ENCODE results near the gene MYT1.

DNA sequence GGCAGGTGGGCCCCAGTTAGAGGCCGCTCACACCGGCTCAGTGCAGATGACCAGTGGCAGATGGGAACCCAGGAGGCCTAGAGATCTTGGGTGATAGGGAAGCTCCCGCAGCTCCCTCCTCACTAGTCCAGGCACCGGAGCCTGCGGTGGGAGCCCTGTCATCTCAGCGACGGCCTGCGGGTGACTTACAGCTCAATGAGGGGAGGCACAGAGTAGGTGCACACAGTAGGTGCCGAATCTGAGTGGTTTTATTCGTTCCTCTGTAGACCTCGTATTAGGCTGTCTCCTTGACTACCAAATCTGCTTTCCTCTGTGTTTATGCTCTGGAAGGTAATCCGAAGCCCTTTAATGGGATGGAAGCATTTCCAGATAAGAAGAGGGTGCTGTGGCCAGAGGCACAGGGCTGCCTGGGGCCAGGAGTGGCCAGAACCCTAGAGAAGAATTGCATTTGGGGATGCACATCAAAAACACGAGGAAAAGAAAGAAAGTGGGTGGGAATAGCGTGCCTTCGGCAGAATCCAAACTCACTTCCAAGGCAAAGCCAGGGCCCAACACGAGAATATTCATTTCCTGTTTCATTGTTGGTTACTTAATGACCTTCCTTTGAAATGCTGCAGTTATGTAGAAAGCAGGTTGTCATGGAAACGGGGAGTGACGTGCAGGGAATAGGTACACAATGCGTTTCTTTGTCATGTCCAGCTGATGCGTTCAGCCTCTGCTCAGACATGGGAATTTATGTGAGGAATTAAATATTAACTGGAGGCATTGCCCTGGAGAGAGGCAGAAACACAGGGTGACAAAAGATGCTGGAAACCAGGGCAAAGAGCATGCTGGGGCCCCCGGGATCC lies 24.7 kb downstream of the MYT1 start:
- TF ChIP-seq TAF1 (IDR thresholded peaks at IDR 0.05; ENCODE audit: low read depth) (no peak), EP300 (IDR thresholded peaks at IDR 0.05; ENCODE audit: borderline replicate concordance) (no peak), RAD21 (IDR thresholded peaks at IDR 0.05; ENCODE audit: low read depth) (no peak), CREB1 (IDR thresholded peaks at IDR 0.05; ENCODE audit: low read depth) (no peak), NFIC (IDR thresholded peaks at IDR 0.05) (no peak), CEBPB (IDR thresholded peaks at IDR 0.05) (no peak), FOXM1 (IDR thresholded peaks at IDR 0.05; ENCODE audit: borderline replicate concordance, low read depth) (no peak), YY1 (IDR thresholded peaks at IDR 0.05; ENCODE audit: low read depth) (no peak), ZBTB7A (IDR thresholded peaks at IDR 0.05; ENCODE audit: low read depth) (no peak), TEAD4 (IDR thresholded peaks at IDR 0.05) (no peak)
- TF ChIP-seq, protein P1, sequence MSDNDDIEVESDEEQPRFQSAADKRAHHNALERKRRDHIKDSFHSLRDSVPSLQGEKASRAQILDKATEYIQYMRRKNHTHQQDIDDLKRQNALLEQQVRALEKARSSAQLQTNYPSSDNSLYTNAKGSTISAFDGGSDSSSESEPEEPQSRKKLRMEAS (IDR thresholded peaks at IDR 0.05), result no peak
- TF ChIP-seq, protein P2, sequence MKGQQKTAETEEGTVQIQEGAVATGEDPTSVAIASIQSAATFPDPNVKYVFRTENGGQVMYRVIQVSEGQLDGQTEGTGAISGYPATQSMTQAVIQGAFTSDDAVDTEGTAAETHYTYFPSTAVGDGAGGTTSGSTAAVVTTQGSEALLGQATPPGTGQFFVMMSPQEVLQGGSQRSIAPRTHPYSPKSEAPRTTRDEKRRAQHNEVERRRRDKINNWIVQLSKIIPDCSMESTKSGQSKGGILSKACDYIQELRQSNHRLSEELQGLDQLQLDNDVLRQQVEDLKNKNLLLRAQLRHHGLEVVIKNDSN (IDR thresholded peaks at IDR 0.05), result no peak
- TF ChIP-seq, protein P3, sequence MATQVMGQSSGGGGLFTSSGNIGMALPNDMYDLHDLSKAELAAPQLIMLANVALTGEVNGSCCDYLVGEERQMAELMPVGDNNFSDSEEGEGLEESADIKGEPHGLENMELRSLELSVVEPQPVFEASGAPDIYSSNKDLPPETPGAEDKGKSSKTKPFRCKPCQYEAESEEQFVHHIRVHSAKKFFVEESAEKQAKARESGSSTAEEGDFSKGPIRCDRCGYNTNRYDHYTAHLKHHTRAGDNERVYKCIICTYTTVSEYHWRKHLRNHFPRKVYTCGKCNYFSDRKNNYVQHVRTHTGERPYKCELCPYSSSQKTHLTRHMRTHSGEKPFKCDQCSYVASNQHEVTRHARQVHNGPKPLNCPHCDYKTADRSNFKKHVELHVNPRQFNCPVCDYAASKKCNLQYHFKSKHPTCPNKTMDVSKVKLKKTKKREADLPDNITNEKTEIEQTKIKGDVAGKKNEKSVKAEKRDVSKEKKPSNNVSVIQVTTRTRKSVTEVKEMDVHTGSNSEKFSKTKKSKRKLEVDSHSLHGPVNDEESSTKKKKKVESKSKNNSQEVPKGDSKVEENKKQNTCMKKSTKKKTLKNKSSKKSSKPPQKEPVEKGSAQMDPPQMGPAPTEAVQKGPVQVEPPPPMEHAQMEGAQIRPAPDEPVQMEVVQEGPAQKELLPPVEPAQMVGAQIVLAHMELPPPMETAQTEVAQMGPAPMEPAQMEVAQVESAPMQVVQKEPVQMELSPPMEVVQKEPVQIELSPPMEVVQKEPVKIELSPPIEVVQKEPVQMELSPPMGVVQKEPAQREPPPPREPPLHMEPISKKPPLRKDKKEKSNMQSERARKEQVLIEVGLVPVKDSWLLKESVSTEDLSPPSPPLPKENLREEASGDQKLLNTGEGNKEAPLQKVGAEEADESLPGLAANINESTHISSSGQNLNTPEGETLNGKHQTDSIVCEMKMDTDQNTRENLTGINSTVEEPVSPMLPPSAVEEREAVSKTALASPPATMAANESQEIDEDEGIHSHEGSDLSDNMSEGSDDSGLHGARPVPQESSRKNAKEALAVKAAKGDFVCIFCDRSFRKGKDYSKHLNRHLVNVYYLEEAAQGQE (IDR thresholded peaks at IDR 0.05; ENCODE audit: low read depth), result no peak

Data from Ishikawa (cell line).